ENCODE results near the gene ETV2.

DNA sequence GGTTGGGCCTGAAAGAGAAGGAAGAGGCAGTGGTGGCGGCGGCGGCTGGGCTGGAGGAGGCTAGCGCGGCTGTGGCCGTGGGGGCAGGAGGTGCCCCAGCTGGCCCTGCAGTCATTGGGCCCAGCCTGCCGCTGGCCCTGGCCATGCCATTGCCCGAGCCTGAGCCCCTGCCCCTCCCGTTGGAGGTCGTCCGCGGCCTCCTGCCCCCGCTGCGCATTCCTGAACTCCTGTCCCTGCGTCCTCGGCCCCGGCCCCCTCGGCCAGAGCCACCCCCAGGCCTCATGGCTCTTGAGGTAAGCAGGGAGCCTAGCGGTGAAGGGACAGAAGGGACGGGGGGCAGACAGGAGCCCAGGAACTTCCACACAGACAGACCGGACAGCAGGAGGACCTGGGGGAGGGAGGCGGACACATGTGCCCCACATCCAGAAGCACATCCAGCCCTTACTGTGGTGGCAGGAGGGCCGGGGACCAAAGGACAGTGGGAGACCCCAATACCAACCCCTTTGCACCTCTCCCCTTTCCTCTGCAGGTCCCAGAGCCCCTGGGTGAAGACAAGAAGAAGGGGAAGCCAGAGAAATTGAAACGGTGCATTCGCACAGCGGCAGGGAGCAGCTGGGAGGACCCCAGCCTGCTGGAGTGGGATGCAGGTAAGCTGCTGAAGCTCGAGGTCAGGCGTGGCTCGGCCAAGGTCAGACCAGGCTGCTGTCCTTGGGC is 7.7 kb upstream of the ETV2 start:
- TF ChIP-seq, protein P1, sequence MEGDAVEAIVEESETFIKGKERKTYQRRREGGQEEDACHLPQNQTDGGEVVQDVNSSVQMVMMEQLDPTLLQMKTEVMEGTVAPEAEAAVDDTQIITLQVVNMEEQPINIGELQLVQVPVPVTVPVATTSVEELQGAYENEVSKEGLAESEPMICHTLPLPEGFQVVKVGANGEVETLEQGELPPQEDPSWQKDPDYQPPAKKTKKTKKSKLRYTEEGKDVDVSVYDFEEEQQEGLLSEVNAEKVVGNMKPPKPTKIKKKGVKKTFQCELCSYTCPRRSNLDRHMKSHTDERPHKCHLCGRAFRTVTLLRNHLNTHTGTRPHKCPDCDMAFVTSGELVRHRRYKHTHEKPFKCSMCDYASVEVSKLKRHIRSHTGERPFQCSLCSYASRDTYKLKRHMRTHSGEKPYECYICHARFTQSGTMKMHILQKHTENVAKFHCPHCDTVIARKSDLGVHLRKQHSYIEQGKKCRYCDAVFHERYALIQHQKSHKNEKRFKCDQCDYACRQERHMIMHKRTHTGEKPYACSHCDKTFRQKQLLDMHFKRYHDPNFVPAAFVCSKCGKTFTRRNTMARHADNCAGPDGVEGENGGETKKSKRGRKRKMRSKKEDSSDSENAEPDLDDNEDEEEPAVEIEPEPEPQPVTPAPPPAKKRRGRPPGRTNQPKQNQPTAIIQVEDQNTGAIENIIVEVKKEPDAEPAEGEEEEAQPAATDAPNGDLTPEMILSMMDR (conservative IDR thresholded peaks at IDR 0.05; ENCODE audit: low read length), result no peak
- TF ChIP-seq EZH2phosphoT487 (IDR thresholded peaks at IDR 0.05; ENCODE audit: borderline replicate concordance, low read depth, low read length), result no peak

Measured in OCI-LY7 (cell line).